Vagina (tissue), 2 donors: Measurements from ENCODE around the gene P4HA1. TPM values are rescaled to one million over a fixed set of nuclear protein-coding genes. Genes with fewer than 3 reads are reported as not detected.

ENCODE experiments used
- DNase-seq, 2 donors: peaks; one replicate each; pipeline ENCODE4 v3.0.0-alpha.2; 2017; ENCODE audit errors: extremely low spot score in 2 of 2
- H3K27ac ChIP-seq: fragments of 200-600 bp; sonication (generic); one replicate; pipeline ENCODE4 v1.5.1; 2019
- H3K27me3 ChIP-seq: fragments of 200-600 bp; sonication (generic); one replicate; pipeline ENCODE4 v1.5.1; 2019
- H3K36me3 ChIP-seq, 2 donors: fragments of 200-600 bp; sonication (generic); one replicate each; pipeline ENCODE4 v1.5.1; 2017 to 2019
- H3K4me1 ChIP-seq: fragments of 200-600 bp; sonication (generic); one replicate; pipeline ENCODE4 v1.5.1; 2019
- H3K4me3 ChIP-seq, 2 donors: fragments of 200-600 bp; sonication (generic); 1 replicate in 1 of 2; 2 replicates in 1 of 2; pipeline ENCODE4 v1.5.1; 2016 to 2019
- H3K9me3 ChIP-seq: fragments of 200-600 bp; sonication (generic); one replicate; pipeline ENCODE4 v1.5.1; 2019
- CTCF ChIP-seq, 3 experiments: fragments of 450-650 bp in 2 of 3; fragments of 200-600 bp in 1 of 3; sonication (generic) in 1 of 3; IDR thresholded peaks; one replicate each; pipeline ENCODE4 v1.5.1; 2017 to 2019; ENCODE audit warnings: antibody characterized with exemption in 3 of 3, mild to moderate bottlenecking in 2 of 3, moderate library complexity in 2 of 3
- POLR2A ChIP-seq, 2 donors: fragments of 450-650 bp; IDR thresholded peaks; one replicate each; pipeline ENCODE4 v1.6.1; 2017; ENCODE audit warnings: antibody characterized with exemption in 2 of 2, mild to moderate bottlenecking in 2 of 2, moderate library complexity in 2 of 2
- POLR2AphosphoS5 ChIP-seq, 2 donors: sonication (generic); formaldehyde crosslinking; IDR thresholded peaks; one replicate each; pipeline ENCODE4 v1.9.0; 2017; ENCODE audit warnings: antibody characterized with exemption in 2 of 2, mild to moderate bottlenecking in 2 of 2, low read depth in 1 of 2; ENCODE audit not compliant: insufficient read depth in 1 of 2
- intact Hi-C: fragments of 100-400 bp; cut with DNase I; formaldehyde crosslinking; loops from one replicate; pipeline ENCODE4 v1.15.1; 2023
- small RNA-seq: library from RNA; depleted of rRNA; stranded (forward); fragments of <200 nt; gene quantifications from one replicate; pipeline ENCODE3, GENCODE V24; 2016
- total RNA-seq: library from RNA; depleted of rRNA; stranded (reverse); fragments of >200 nt; gene quantifications from one replicate; pipeline ENCODE4 v1.2.3, GENCODE V29; 2016

The P4HA1 gene
- total RNA-seq, 1 donor from 2014 or later = 12.5 TPM

DNA sequence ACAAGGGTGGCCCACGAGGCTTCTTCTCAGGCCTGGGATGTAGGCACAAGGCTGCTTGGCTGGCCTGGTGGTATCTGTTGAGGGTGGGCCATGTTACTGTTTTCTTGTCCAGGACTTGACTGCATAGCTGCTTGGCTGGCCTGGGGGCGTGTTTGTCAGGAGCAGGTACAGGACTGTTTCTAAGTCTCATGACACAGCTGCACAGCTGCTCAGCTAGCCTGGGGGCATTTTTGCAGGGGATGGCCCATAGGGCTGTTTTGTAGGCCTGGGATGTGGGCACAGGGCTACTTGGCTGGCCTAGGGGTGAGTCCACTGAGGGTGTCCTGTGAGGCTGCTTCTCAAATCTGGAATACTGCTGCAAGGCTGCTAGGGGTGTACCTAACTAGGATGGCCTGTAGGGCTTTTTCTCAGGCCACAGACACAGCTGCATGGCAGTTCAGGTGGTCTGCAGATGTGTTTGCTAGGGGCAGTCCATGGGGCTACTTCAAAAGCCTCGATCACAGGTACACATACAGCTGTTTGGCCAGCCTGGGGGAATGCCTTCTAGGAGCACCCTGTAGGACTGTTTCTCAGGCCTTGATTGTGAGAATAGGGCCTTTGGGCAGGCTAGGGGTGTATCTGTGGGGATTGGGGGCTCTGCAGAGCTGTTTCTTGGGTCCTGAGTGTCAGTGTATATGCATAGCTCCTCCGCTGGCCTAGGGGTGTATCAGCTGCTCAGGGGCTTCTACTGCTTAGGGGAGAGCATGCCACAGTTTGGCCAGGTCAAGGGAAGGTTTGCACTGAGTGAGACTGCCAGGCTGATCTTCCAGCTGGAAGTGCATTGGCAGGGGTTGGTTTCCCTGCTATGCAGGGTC is 115.4 kb downstream of the P4HA1 start:
- Histone ChIP-seq H3K4me3 (no peak overlapping the region), H3K27ac (no peak overlapping the region), H3K9me3 (no peaks in the 10 kb centered on the region), H3K27me3 (no peaks in the 10 kb centered on the region), H3K4me1 (no peaks in the 10 kb centered on the region), H3K36me3 (no peaks in the 10 kb centered on the region)
- TF ChIP-seq POLR2AphosphoS5 (IDR thresholded peaks at IDR 0.05; ENCODE audit: insufficient read depth in 1 of 2, low read depth in 1 of 2) (no peak), CTCF (IDR thresholded peaks at IDR 0.05) (no peak), POLR2A (IDR thresholded peaks at IDR 0.05) (no peak)
- intact Hi-C loops = no loop called here
- no peak for DNase-seq

DNA sequence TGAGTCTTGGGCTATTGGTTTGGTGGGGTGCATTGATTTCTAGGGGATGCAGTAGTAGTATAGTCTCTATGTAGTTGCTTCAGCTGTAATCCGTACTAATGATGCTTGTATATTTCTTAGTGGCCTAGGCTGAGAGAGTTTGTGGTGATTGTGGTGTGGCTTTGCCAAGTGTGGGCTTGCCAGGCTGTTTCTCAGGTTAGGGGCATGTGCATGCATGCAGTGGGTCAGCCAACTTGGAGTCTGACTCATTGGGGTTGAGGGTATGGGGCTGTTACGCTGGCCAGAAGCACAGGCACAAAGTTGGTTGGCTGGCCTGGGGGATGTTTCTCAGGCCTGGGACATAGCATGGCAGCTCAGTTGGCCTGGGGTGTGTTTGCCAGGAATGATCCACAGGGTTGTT is 116.3 kb downstream of the P4HA1 start:
- Histone ChIP-seq H3K27me3 (no peaks in the 10 kb centered on the region), H3K9me3 (no peaks in the 10 kb centered on the region), H3K4me3 (no peak overlapping the region), H3K36me3 (no peaks in the 10 kb centered on the region), H3K27ac (no peak overlapping the region), H3K4me1 (no peaks in the 10 kb centered on the region)
- TF ChIP-seq POLR2AphosphoS5 (IDR thresholded peaks at IDR 0.05; ENCODE audit: insufficient read depth in 1 of 2, low read depth in 1 of 2) = no peak
- TF ChIP-seq POLR2A (IDR thresholded peaks at IDR 0.05) = no peak
- no peak for TF ChIP-seq CTCF (IDR thresholded peaks at IDR 0.05)
- intact Hi-C loops = no loop called here
- DNase-seq = no peak

- Histone ChIP-seq H3K4me1 (no peaks in the 10 kb centered on the region), H3K4me3 (no peak overlapping the region), H3K27ac (no peak overlapping the region), H3K36me3 (no peaks in the 10 kb centered on the region), H3K9me3 (no peaks in the 10 kb centered on the region), H3K27me3 (no peaks in the 10 kb centered on the region)
- intact Hi-C loops = no loop called here
- TF ChIP-seq POLR2A (IDR thresholded peaks at IDR 0.05) (no peak), POLR2AphosphoS5 (IDR thresholded peaks at IDR 0.05; ENCODE audit: insufficient read depth in 1 of 2, low read depth in 1 of 2) (no peak), CTCF (IDR thresholded peaks at IDR 0.05) (no peak)
- DNase-seq = no peak
Observed at GRCh38 chr10:72979709-72980108, 117.0 kb downstream of the P4HA1 start.

- Histone ChIP-seq H3K27me3 (no peaks in the 10 kb centered on the region), H3K4me1 (no peaks in the 10 kb centered on the region), H3K27ac (no peak overlapping the region), H3K4me3 (no peak overlapping the region), H3K36me3 (no peaks in the 10 kb centered on the region), H3K9me3 (no peaks in the 10 kb centered on the region)
- intact Hi-C loops = no loop called here
- no peak for DNase-seq
- TF ChIP-seq POLR2AphosphoS5 (IDR thresholded peaks at IDR 0.05; ENCODE audit: insufficient read depth in 1 of 2, low read depth in 1 of 2) (no peak), CTCF (IDR thresholded peaks at IDR 0.05) (no peak), POLR2A (IDR thresholded peaks at IDR 0.05) (no peak)
Observed at GRCh38 chr10:72976886-72977285, 119.8 kb downstream of the P4HA1 start.

Small RNAs within 50 kb of the gene (small RNA-seq; reads per million reads assigned to genes)
- not detected for gene RF00019
- 1.5 reads per million, percentile 42 among the genes with 10 or more reads in this experiment for gene SNORA11F

Other genes with a start within 250 kb of the P4HA1 start
- gene OIT3, start 203.1 kb downstream of the P4HA1 start, total RNA-seq = not detected
- gene PLA2G12B, start 142.1 kb downstream of the P4HA1 start, total RNA-seq = not detected
- gene NUDT13, start 13.6 kb upstream of the P4HA1 start, total RNA-seq = 2.9 TPM
- gene ECD, start 71.1 kb upstream of the P4HA1 start, total RNA-seq = 26.5 TPM
- gene FAM149B1, start 71.3 kb upstream of the P4HA1 start, total RNA-seq = 25.8 TPM
- 16.2 TPM for gene DNAJC9, start 150.4 kb upstream of the P4HA1 start, total RNA-seq
- 31.9 TPM for gene MRPS16, start 155.8 kb upstream of the P4HA1 start, total RNA-seq